GM12801 (cell line): ENCODE data around the gene C4BPB.

ENCODE experiments used
- TF ChIP-seq, protein P1 (sequence below): IDR thresholded peaks from one replicate; pipeline ENCODE4 v1.5.1; 2011; ENCODE audit warnings: control low read depth; ENCODE audit not compliant: insufficient read length; ENCODE audit errors: extremely low read depth

C4BPB gene

DNA sequence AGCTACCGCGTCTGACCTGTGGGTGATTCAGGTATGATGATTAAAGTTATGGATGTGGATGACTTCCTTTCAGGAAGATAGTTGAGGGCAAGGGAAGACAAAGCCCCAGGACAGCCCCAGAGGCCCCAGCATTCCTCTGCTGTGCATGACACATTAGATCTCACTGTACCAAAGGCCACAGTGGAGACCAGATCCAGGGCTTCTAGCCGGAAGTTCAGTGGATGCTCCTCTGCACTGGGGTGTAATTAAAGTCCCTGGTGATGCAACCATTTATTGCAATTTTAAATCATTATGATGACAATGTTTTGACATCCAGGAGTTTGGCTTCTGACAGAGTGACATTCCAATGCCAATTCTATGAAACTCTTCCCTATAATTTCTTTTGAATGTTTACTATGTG, 20.3 kb downstream of the C4BPB start:
- TF ChIP-seq, protein P1, sequence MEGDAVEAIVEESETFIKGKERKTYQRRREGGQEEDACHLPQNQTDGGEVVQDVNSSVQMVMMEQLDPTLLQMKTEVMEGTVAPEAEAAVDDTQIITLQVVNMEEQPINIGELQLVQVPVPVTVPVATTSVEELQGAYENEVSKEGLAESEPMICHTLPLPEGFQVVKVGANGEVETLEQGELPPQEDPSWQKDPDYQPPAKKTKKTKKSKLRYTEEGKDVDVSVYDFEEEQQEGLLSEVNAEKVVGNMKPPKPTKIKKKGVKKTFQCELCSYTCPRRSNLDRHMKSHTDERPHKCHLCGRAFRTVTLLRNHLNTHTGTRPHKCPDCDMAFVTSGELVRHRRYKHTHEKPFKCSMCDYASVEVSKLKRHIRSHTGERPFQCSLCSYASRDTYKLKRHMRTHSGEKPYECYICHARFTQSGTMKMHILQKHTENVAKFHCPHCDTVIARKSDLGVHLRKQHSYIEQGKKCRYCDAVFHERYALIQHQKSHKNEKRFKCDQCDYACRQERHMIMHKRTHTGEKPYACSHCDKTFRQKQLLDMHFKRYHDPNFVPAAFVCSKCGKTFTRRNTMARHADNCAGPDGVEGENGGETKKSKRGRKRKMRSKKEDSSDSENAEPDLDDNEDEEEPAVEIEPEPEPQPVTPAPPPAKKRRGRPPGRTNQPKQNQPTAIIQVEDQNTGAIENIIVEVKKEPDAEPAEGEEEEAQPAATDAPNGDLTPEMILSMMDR: no peak

DNA sequence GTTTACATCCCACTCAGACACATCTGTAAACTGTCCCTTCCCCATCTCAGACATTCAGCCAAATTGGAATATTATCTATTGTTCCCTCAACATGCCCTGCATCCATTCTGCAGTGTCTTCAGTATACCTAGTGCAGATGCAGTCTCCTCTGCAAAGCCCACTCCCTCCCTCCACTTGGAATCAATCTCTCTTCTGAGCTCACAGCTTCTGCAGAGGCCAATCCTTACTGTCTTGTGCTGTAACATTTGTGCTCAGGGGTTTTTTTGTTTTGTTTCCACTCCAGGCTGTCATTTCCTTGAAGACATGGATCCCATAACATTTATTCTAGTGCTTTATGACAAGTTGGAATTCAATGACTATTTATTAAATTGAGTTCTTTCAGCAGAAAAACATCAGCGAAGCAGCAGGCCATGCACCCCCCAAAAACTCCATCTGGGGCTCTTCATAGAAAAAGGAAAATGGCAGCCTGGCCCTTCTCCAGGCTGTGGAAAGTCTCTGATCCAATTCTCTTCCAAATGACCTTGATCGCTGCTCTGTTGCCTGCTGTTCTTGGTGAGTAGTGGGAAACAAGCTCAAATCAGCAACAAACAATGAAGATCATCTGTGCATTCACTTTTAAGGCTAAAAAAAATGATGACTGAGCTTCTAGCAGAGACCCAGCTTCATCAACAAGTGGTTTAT, 24.1 kb downstream of the C4BPB start:
- TF ChIP-seq, protein P1: no peak

- TF ChIP-seq, protein P1: no peak
Measured at GRCh38 chr1:207115269-207115668, 26.6 kb downstream of the C4BPB start.

DNA sequence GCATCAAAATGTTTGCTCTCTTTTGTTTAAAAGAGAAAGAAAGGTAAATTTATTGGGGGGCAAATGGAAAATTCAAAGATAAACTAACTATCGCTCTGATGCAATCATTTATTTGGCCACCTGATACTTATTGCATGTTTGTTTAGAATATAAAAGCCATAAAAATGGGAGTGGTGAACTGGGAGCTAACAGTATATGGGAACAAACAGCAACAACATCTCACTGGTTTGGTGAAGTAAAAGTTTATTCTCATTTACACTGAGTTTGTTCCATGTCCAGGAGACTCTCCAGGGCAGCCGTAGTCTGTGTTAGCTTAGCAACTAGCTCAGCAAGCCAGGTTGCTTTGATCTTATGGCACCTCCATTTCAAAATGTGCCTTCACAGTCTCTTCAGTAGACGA, 35.7 kb downstream of the C4BPB start:
- TF ChIP-seq, protein P1: no peak

- TF ChIP-seq, protein P1: no peak
Measured at GRCh38 chr1:207128336-207128921, 39.8 kb downstream of the C4BPB start.

GRCh38 chr1:207129053-207129452, 40.4 kb downstream of the C4BPB start:
- TF ChIP-seq, protein P1: no peak

DNA sequence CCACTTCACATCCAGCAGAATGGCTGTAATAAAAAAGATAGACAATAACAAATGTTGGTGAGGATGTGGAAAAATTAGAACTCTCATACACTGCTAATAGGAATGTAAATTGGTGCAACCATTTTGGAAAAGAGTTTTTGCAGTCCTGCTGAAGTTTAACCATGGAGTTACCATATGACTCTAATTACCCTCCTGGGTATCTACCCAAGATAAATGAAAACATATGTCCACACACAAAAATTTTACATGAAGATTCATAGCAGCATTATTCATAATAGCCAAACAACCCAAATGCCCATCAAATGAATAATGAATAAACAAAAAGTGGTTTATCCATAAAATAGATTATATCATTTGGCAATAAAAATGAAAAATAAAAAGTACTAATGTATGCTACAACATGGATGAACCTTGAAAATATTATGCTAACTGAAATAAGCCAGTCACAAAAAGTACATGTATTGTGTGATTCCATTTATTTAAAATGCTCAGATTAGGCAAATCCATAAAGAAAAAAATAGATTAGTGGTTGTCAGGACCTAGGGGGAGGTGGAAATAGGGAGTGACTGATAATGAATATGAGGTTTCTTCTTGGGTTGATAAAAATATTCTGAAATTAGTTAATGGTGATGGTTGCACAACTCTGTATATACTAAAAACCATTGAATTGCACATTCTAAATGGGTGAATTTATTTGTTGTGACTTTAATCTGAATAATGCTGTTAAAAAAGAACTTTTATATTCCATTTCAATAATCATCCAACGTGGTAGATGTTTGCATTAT, 41.8 kb downstream of the C4BPB start:
- TF ChIP-seq, protein P1: no peak
